Muscle layer of colon (tissue), 2 donors: ENCODE data around the gene PLEKHA8.

ENCODE experiments used
- H3K27ac ChIP-seq: one replicate; pipeline ENCODE4 v1.7.0; 2013; ENCODE audit warnings: low read depth, mild to moderate bottlenecking, low read length, moderate library complexity
- H3K27me3 ChIP-seq, 2 donors: one replicate each; pipeline ENCODE4 v1.7.0; 2013; ENCODE audit warnings: low read length in 2 of 2, mild to moderate bottlenecking in 2 of 2; ENCODE audit not compliant: insufficient read depth in 2 of 2, control insufficient read depth in 1 of 2
- H3K36me3 ChIP-seq: one replicate; pipeline ENCODE4 v1.7.0; 2013; ENCODE audit warnings: mild to moderate bottlenecking, low read length; ENCODE audit not compliant: insufficient read depth
- H3K4me1 ChIP-seq: one replicate; pipeline ENCODE4 v1.7.0; 2013; ENCODE audit warnings: mild to moderate bottlenecking, low read length; ENCODE audit not compliant: insufficient read depth
- H3K4me3 ChIP-seq, 2 donors: one replicate each; pipeline ENCODE4 v1.7.0; 2013; ENCODE audit warnings: low read length in 2 of 2, low read depth in 1 of 2, mild to moderate bottlenecking in 1 of 2, moderate library complexity in 1 of 2
- H3K9ac ChIP-seq: one replicate; pipeline ENCODE4 v1.7.0; 2013; ENCODE audit warnings: low read length
- H3K9me3 ChIP-seq: one replicate; pipeline ENCODE4 v1.7.0; 2013; ENCODE audit warnings: mild to moderate bottlenecking, low read length
- donor health status: abdominal sarcoma.
- donor health status: Adenocarcinoma of cecum.

PLEKHA8 gene

DNA sequence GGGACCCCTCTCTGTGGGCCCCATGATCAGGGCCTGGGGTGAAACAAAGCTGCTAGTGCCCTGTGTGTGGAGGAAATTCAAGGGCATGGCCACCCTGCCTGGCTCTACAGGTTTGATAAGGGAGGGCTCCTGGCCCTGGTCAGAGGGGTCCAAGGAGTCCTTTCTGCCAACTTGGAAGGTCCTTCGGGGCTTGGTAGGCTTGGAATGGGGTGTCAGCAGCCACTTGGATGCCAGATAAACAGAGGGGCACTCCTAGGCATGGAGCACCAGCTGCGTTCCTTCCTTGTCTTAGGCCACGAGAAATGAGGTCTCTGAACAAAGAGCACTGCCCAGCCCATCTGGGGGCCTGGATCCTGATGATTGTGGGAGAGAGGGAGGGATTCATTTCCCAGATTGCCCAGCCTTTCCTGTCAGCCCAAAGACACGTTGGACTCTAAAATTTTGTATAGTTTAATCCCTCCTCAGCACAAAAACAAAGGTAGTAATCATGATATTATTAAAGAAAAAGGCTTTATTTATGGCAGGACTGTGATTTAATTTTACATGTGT, 111.7 kb downstream of the PLEKHA8 start:
- H3K4me1 ChIP-seq: peaks cover 38% of the 10 kb centered on the region
- no peaks in the 10 kb centered on the region for H3K27me3 ChIP-seq
- no peak overlapping the region for H3K4me3 ChIP-seq
- H3K9ac ChIP-seq: no peak overlapping the region
- no peaks in the 10 kb centered on the region for H3K36me3 ChIP-seq
- no peaks in the 10 kb centered on the region for H3K9me3 ChIP-seq
- no peak overlapping the region for H3K27ac ChIP-seq

DNA sequence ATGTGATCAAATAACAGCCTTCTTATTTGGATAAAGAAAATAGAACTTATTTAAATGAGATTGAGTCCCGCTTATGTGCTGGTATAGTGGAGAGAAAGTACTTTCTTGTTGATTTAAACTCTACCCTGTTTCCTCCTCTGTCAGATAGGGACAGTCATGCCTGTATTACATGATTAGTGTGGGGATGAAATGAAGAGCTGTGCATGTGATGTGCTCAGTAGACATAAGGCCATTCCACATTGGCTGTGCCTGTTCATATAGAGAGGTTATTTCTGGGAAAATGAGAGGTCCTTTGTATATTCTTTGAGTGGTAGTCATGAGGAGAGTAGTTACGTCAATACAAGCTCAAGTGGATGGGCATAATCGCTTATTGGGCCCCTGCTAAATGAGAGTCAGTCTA, 112.2 kb downstream of the PLEKHA8 start:
- Histone ChIP-seq H3K36me3 (no peaks in the 10 kb centered on the region), H3K9ac (no peak overlapping the region), H3K27me3 (no peaks in the 10 kb centered on the region), H3K27ac (no peak overlapping the region), H3K4me1 (peaks cover 42% of the 10 kb centered on the region), H3K9me3 (no peaks in the 10 kb centered on the region), H3K4me3 (no peak overlapping the region)

DNA sequence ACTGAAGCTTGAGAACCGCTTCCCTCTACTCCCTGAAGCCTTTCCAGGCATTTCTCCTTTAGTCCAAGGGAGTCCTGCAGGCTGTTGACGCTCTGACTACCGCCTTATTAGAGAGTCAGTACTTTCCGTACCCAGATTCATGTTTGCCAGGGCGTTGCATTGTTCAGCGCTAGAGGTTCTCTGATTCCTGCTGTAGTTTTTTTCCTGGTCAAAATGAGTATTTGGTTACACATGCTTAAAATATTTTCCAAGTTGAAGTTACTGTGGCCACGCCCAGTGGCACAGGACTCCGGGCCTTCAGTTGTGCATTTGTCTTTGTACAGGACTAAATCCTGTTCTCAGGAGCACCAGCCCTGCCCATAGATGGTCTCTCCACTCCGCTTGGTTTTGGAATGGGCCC, 114.5 kb downstream of the PLEKHA8 start:
- H3K9me3 ChIP-seq: no peaks in the 10 kb centered on the region
- H3K4me3 ChIP-seq: no peak overlapping the region
- H3K27me3 ChIP-seq: no peaks in the 10 kb centered on the region
- H3K9ac ChIP-seq: no peak overlapping the region
- peaks cover 32% of the 10 kb centered on the region for H3K4me1 ChIP-seq
- H3K36me3 ChIP-seq: no peaks in the 10 kb centered on the region
- no peak overlapping the region for H3K27ac ChIP-seq

DNA sequence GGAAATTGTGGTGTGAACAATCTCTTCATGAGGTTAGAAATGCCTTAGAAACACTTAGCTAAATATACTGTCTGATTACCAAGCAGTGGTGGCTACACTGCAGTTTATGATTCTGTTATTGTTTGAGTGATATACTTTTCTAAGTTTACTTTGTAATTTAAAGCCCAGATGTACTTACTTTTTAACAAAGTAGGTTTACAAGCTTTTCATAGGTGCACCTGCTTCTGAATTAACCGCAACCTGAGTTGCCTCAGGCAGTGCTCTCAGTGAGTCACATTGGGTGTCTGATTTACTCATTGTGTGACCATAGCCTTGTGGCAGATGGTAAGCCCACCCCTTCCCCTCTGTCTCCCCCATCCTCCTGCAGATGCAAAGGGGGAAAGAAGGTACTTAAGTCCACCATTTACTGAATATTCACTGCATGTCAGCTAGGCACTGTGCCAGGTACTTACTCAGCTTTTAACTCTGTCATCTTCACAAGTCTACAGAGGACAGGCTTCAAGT, 115.6 kb downstream of the PLEKHA8 start:
- Histone ChIP-seq H3K27me3 (no peaks in the 10 kb centered on the region), H3K9me3 (no peaks in the 10 kb centered on the region), H3K4me3 (no peak overlapping the region), H3K36me3 (no peaks in the 10 kb centered on the region), H3K9ac (no peak overlapping the region), H3K27ac (no peak overlapping the region), H3K4me1 (peaks cover 32% of the 10 kb centered on the region)

- no peak overlapping the region for H3K27ac ChIP-seq
- no peak overlapping the region for H3K4me3 ChIP-seq
- H3K4me1 ChIP-seq: peaks cover 29% of the 10 kb centered on the region
- H3K27me3 ChIP-seq: no peaks in the 10 kb centered on the region
- no peak overlapping the region for H3K9ac ChIP-seq
- H3K36me3 ChIP-seq: peaks cover 2% of the 10 kb centered on the region
- H3K9me3 ChIP-seq: no peaks in the 10 kb centered on the region
These were observed 116.6 kb downstream of the PLEKHA8 start for GRCh38 chr7:30144657-30145306.

- peaks cover 26% of the 10 kb centered on the region for H3K4me1 ChIP-seq
- no peaks in the 10 kb centered on the region for H3K9me3 ChIP-seq
- H3K36me3 ChIP-seq: peaks cover 7% of the 10 kb centered on the region
- no peak overlapping the region for H3K4me3 ChIP-seq
- no peaks in the 10 kb centered on the region for H3K27me3 ChIP-seq
- H3K9ac ChIP-seq: no peak overlapping the region
- no peak overlapping the region for H3K27ac ChIP-seq
These were observed 117.3 kb downstream of the PLEKHA8 start for GRCh38 chr7:30145426-30145970.

- Histone ChIP-seq H3K9me3 (no peaks in the 10 kb centered on the region), H3K9ac (no peak overlapping the region), H3K36me3 (peaks cover 14% of the 10 kb centered on the region), H3K4me1 (peaks cover 26% of the 10 kb centered on the region), H3K27me3 (no peaks in the 10 kb centered on the region), H3K4me3 (no peak overlapping the region), H3K27ac (no peak overlapping the region)
These were observed 118.0 kb downstream of the PLEKHA8 start for GRCh38 chr7:30146127-30146612.

DNA sequence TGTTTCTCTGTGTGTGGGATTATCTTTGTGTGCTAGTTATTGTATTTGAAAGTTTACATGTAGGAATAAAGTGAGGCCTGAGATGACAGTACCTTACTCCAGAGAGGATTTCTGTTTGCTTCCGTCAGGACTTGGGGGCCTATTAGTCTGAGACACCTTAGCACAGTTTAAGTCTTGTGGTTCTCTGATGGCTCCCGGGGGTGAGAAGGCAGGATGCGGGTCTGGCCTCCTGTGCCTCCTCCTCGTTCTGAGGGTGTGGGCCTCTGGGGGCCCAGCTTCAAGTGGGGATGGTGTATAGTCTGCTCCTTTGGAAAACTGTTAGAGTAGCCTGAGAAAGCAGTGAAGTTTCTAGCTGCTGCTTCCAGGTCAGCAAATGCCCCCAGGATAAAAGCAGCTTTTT, 119.0 kb downstream of the PLEKHA8 start:
- Histone ChIP-seq H3K4me1 (peaks cover 16% of the 10 kb centered on the region), H3K27ac (no peak overlapping the region), H3K9ac (no peak overlapping the region), H3K27me3 (no peaks in the 10 kb centered on the region), H3K36me3 (peaks cover 24% of the 10 kb centered on the region), H3K9me3 (no peaks in the 10 kb centered on the region), H3K4me3 (no peak overlapping the region)

DNA sequence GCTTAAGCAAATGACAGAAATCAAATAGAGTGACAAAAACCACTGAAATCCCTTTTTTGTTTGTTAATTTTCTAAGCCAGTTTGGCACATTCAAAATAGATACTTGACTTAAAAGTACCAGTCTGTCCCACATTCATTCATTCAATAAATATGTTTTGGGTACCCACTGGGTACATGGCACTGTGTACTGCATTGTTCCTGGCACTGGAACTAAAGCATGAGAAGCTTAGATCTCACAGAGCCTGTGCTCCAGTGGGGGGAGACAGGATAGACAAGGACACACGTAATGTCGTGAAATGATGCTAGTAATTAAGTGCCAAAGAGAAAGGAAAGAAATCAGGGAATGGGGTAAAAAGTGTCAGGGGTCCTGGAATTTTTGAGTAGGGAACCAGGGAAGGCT, 119.6 kb downstream of the PLEKHA8 start:
- H3K4me3 ChIP-seq: no peak overlapping the region
- H3K36me3 ChIP-seq: peaks cover 30% of the 10 kb centered on the region
- no peaks in the 10 kb centered on the region for H3K27me3 ChIP-seq
- no peak overlapping the region for H3K27ac ChIP-seq
- H3K9ac ChIP-seq: no peak overlapping the region
- H3K9me3 ChIP-seq: no peaks in the 10 kb centered on the region
- peaks cover 15% of the 10 kb centered on the region for H3K4me1 ChIP-seq

- Histone ChIP-seq H3K27me3 (no peaks in the 10 kb centered on the region), H3K27ac (no peak overlapping the region), H3K36me3 (peaks cover 36% of the 10 kb centered on the region), H3K4me3 (no peak overlapping the region), H3K4me1 (peaks cover 8% of the 10 kb centered on the region), H3K9me3 (no peaks in the 10 kb centered on the region), H3K9ac (no peak overlapping the region)
These were observed 120.2 kb downstream of the PLEKHA8 start for GRCh38 chr7:30148426-30148825.

DNA sequence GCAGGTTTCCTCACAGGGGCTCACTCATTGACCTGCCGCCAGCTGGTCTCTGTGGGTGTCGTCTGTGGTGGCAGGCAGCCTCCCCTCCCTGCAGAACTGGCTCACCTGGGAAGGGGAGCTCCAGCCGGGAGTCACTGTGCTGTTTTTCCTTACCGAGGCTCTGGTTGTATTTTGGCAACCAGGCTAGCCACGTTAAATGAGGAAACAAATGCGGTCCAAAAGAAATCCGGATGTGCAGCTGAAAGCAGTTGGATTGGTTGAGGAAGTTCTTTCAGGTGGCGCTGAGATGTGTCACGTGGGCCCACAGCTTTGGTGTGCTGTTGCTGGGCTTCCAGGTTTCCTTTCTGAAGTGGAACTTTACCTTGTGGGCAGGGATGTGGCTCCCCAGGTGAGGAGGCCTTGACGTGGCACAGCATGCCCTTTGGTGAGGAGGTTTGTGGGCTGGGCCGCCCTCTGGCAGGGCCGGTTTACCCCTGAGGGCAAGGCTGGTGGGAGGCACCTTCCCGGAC, 120.8 kb downstream of the PLEKHA8 start:
- Histone ChIP-seq H3K36me3 (peaks cover 38% of the 10 kb centered on the region), H3K9ac (no peak overlapping the region), H3K27me3 (no peaks in the 10 kb centered on the region), H3K4me1 (peaks cover 6% of the 10 kb centered on the region), H3K9me3 (no peaks in the 10 kb centered on the region), H3K27ac (no peak overlapping the region), H3K4me3 (no peak overlapping the region)
